Measurements from ENCODE around the gene GALK1.
"Not testable (repeated sequence)": the region's sequence is repeated elsewhere in the genome, so short reads cannot be mapped to it uniquely, and the experiment has no call there.

The GALK1 gene

GRCh38 chr17:75763613-75764416 is 1.2 kb downstream of the GALK1 start:
- no peak for DNase-seq (ENCODE audit: low read depth in 2 of 2)

- no peak for DNase-seq (ENCODE audit: low read depth in 2 of 2)
These were observed 1.8 kb downstream of the GALK1 start for GRCh38 chr17:75763269-75763607.

- no peak for DNase-seq (ENCODE audit: low read depth in 2 of 2)
These were observed 2.3 kb downstream of the GALK1 start for GRCh38 chr17:75762513-75763268.

DNA sequence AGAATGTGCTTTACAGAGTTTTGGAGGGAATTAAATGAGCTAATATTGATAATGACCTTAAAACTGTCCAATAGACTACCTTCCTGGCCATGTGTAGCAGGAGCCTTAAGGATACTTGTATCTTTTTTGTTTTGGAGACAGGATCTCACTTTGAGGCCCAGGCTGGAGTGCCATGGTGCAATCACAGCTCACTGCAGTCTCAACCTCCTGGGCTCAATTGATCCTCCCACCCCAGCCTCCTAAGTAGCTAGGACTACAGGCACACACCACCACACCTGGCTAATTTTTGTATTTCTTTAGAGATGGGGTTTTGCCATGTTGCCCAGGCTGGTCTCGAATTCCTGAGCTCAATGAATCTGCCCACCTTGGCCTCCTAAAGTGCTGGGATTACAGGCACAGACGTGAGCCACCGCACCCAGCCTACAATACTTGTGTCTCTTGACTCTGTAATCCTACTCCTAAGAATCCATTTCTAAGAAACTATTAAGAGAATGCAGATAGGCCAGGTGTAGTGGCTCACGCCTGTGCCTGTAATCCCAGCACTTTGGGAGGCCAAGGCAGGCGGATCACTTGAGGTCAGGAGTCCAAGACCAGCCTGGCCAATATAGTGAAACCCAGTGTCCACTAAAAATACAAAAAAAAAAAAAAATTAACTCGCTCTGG is 4.9 kb downstream of the GALK1 start:
- not testable (repeated sequence) for DNase-seq (ENCODE audit: low read depth in 2 of 2)

- no peak for DNase-seq (ENCODE audit: low read depth in 2 of 2)
These were observed 5.5 kb downstream of the GALK1 start for GRCh38 chr17:75759457-75759856.

DNA sequence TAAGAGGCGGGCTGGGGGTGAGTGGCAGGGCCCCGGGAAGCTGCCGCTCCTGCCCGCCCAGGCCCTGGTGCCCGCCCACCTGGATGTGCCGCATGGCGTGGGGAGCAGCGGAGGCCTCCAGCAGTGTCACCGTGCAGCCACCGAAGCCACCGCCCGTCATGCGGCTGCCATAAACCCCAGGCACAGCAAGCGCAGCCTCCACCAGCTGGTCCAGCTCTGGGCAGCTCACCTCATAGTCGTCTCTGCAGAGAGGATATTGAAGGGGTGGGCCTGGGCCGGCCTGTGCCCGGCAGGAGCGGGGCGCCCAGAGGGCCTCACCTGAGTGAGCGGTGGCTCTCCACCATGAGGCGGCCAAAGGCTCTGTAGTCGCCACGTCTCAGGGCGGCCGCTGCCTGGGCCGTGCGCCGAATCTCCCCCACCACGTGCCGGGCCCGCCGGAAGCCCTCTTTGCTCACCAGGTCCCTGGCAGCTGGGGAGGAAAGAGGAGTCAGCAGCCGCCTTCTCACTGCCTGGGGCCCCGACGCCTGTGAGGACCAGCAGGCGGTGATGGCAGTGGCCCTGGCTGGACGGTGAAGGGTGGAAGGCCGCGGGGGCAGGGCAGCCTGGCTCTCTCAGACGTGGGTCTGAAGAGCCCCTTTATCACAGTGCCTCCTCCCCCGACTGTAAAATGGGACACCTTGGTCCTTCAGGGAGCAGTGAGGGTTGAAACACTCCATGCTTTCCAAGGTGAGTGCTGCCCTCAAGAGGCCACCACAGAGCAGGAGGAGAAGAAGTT is 6.7 kb downstream of the GALK1 start:
- DNase-seq (ENCODE audit: low read depth in 2 of 2) = no peak

DNA sequence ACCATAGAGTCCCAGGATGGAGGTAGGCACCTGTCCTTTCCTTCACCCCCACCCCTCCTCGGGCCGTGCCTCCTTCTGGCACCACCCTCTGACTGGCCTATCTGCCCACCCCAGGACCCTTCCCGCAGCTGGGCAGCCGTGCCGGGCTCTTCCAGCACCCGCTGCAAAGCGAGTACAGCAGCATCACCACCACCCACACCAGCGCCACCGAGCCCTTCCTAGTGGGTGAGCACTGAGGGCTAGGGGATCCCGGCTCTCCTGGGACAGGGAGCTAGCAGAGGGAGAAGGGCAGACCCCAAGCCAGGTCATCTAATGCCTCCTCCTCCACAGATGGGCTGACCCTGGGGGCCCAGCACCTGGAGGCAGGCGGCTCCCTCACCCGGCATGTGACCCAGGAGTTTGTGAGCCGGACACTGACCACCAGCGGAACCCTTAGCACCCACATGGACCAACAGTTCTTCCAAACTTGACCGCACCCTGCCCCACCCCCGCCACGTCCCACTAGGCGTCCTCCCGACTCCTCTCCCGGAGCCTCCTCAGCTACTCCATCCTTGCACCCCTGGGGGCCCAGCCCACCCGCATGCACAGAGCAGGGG is 7.8 kb downstream of the GALK1 start:
- DNase-seq (ENCODE audit: low read depth in 2 of 2) = no peak

- DNase-seq (ENCODE audit: low read depth in 2 of 2) = no peak
These were observed 8.4 kb downstream of the GALK1 start for GRCh38 chr17:75756451-75757085.

DNA sequence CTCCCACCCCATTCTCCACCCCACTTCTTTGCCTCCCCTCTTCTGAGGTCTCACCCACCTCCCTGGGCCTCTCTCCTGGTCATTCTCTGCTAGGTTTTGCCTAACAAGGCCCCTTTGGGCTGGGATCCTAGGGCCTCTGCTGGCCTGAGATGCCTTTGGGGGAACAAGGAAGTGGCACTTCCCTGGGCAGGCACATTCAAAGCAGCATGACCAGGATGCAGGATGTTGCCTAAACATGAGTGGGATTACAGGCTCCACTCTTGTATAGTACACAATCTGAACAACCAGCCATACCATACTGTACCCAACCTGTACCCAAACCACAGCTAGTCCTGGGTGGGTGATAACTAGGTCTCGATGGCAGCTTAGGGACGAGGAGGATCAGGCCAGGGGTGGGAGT is 9.0 kb downstream of the GALK1 start:
- DNase-seq (ENCODE audit: low read depth in 2 of 2) = no peak

- DNase-seq (ENCODE audit: low read depth in 2 of 2) = no peak
These were observed 9.6 kb downstream of the GALK1 start for GRCh38 chr17:75755205-75755901.

- DNase-seq (ENCODE audit: low read depth in 2 of 2) = no peak
These were observed 10.4 kb downstream of the GALK1 start for GRCh38 chr17:75754378-75755204.

- peak; percentile 62 to 64 for DNase-seq (ENCODE audit: low read depth in 2 of 2)
These were observed 11.2 kb downstream of the GALK1 start for GRCh38 chr17:75753514-75754377.

DNA sequence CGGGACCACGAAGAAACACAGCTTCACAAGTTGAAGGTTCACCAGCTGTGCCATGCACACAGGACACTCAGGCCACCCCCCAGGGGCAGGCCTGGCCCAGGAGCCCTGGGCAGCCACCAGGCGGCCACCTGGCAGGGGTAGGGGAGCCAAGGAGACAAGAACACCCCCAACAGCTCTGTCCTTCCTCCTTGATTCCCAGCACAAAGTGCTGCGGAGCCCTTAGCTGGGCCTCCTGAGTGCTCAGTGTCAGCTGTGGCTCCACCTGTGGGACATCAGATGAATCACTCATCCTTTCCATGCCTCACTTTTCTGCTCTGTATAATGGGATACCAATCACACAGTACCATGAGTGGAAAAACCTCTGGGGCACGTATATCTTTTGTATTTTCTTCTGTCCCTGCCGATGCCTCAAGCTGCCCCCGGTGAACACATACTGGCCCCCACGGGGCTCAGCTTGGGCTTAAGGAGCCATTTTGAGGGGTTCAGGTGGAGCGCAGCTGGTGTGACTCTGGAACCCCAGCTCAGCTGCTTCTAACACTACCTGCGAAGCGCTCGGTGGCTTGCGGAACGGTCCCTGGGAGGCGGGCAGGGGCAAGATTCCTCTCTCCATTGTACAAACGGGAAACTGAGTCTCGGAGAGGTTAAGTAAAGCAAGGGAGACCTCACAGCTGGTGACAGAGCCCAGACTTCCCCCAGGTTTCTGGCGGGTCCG is 12.0 kb downstream of the GALK1 start:
- no peak for DNase-seq (ENCODE audit: low read depth in 2 of 2)

DNA sequence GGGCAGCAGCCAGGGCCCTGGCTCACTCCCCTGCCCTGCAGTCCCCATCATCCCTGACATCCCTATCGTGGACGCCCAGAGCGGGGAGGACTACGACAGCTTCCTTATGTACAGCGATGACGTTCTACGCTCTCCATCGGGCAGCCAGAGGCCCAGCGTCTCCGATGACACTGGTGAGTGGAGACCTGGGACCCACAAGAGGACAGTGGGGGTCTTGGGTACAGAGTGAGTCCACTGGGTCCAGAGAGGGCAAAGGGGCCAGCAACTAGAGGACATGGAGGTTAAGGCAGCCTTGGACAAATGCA is 12.6 kb downstream of the GALK1 start:
- no peak for DNase-seq (ENCODE audit: low read depth in 2 of 2)

DNA sequence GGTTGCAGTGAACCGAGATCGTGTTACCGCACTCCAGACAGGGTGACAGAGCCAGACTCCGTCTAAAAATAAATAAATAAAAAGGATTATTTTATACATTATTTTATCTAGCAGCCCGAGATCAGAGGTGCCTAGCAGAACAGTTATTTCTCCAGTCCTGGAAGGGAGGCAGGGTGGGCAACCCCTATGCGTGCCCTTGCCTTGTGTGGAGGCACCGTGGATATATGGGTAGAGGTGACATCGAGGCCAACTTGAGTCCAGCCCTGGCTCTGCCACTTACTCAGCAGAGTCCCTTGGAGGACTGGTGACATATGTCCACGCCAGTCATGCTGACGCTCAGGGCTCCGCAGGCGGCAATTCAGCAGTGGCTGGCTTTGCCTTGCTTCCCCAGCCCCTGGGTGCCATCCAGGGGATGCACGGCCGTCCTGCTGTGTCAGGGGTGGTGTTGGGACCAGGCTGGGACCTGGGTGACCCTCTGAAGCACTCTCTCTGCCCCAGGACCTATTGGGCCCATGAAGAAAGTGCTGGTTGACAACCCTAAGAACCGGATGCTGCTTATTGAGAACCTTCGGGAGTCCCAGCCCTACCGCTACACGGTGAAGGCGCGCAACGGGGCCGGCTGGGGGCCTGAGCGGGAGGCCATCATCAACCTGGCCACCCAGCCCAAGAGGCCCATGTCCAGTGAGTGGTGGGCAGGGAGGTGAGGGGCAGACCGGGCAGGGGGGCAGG is 13.2 kb downstream of the GALK1 start:
- no peak for DNase-seq (ENCODE audit: low read depth in 2 of 2)

GRCh38 chr17:75750661-75751423 is 14.2 kb downstream of the GALK1 start:
- DNase-seq (ENCODE audit: low read depth in 2 of 2) = no peak
